HG03457 (cell line): ENCODE measurements around the gene CEACAM19.

Source experiments
- ATAC-seq: cut with Tn5 transposase; IDR thresholded peaks from one replicate; pipeline ENCODE4 v1.9.1; 2021; ENCODE audit warnings: moderate number of reproducible peaks; ENCODE audit not compliant: unreplicated experiment

The CEACAM19 gene

GRCh38 chr19:44644402-44645016 is 26.8 kb upstream of the CEACAM19 start:
- no peak for ATAC-seq

- no peak for ATAC-seq
These were observed 25.8 kb upstream of the CEACAM19 start for GRCh38 chr19:44645407-44646048.

DNA sequence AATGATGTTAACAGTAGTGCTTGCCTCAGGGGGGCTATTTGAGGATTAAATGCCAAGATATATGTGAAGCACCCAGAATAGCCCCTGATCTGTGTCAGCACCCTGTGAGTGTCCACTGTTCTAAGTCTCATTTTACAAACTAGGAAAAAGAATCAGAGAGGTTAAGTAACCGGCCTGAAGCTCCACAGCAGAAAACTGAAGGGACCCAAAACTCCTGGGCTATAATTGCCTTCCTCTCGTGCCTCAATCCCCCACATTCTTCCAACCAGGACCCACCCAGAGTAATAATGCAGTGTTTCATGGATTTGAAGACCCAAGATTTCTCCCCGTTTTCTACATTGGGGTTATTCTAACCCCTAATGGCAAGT is 25.2 kb upstream of the CEACAM19 start:
- ATAC-seq: no peak

- ATAC-seq: no peak
These were observed 24.1 kb upstream of the CEACAM19 start for GRCh38 chr19:44647144-44647543.

- ATAC-seq: no peak
These were observed 22.5 kb upstream of the CEACAM19 start for GRCh38 chr19:44648631-44649251.

DNA sequence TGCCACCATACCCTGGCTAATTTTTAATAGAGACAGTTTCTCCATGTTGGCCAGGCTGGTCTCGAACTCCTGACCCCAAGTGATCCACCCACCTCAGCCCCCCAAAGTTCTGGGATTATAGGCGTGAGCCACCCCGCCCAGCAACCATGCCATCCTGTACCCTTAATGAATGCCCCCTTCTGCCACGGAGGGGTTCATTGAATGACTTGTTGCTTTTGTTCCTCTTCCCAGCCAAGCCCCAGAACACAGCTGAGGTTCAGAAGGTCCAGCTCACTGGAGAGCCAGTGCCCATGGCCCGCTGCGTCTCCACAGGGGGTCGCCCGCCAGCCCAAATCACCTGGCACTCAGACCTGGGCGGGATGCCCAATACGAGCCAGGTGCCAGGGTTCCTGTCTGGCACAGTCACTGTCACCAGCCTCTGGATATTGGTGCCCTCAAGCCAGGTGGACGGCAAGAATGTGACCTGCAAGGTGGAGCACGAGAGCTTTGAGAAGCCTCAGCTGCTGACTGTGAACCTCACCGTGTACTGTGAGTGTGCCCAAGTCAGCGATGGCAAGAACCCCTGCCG is 21.6 kb upstream of the CEACAM19 start:
- ATAC-seq: no peak

GRCh38 chr19:44653343-44653742 is 17.9 kb upstream of the CEACAM19 start:
- ATAC-seq: no peak

DNA sequence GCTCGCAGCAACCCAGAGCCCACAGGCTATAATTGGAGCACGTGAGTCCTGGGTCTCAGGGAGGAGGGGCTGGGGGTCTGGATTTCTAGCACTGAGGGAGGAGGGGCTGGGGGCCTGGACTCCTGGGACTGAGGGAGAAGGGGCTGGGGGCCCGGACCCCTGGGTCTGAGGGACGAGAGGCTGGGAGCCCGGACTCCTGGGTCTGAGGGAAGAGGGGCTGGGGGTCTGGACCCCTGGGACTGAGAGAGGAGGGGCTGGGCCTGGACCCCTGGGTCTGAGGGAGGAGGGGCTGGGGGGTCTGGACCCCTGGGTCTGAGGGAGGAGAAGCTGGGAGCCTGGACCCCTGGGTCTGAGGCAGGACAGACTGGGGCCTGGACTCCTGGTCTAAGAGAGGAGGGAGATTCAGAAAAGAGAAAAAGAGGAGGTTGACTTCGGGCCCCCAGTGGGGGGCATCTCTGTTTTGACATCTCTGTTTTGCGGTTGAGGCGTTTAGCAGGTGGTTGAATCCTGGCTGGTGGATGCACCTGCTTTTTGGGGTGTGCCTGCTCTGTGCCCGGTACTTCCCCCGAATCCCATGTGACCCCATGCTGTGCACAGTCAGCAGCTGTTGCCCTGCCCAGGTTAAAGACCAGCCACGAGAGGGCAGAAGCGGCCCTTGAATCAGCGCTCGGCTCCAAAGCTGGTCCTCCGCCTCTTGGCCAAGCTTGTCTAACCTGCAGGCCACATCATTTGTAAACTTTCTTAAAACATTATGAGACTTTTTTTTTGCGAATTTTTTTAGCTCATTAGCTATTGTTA is 17.1 kb upstream of the CEACAM19 start:
- peak; percentile 59 for ATAC-seq

GRCh38 chr19:44657211-44657921 is 13.9 kb upstream of the CEACAM19 start:
- ATAC-seq: no peak

- ATAC-seq: no peak
These were observed 13.1 kb upstream of the CEACAM19 start for GRCh38 chr19:44658069-44658733.

- ATAC-seq: no peak
These were observed 11.2 kb upstream of the CEACAM19 start for GRCh38 chr19:44660081-44660480.

DNA sequence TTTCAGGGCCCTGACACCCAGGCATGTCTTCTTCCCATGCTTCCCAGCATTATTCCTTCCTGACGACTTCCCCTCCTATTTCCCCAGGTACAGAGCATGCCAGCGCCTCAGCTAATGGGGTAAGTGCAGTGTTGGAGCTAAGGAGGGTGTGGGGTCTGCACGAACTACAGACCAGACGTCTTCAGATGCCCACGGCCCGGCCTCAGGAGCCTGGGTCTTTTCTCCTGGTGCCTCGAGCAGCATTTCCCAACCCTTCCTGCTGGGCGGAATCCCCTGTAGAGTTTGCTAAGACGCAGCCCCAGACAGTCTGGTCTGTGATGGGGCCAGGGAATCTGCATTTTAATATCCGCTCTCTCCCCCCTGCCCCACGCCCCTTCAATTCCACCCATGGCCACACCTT is 10.1 kb upstream of the CEACAM19 start:
- no peak for ATAC-seq

GRCh38 chr19:44661904-44662303 is 9.4 kb upstream of the CEACAM19 start:
- ATAC-seq: no peak

DNA sequence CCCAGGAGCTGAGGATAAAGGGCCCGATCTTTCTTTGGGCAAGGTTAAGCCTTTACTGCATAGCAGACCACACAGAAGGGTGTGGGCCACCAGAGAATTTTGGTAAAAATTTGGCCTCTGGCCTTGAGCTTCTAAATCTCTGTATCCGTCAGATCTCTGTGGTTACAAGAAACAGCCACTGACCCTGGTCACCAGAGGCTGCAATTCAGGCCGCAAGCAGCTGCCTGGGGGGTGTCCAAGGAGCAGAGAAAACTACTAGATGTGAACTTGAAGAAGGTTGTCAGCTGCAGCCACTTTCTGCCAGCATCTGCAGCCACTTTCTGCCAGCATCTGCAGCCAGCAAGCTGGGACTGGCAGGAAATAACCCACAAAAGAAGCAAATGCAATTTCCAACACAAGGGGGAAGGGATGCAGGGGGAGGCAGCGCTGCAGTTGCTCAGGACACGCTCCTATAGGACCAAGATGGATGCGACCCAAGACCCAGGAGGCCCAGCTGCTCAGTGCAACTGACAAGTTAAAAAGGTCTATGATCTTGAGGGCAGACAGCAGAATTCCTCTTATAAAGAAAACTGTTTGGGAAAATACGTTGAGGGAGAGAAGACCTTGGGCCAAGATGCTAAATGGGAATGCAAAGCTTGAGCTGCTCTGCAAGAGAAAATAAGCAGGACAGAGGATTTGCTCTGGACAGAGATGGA is 8.4 kb upstream of the CEACAM19 start:
- no peak for ATAC-seq

DNA sequence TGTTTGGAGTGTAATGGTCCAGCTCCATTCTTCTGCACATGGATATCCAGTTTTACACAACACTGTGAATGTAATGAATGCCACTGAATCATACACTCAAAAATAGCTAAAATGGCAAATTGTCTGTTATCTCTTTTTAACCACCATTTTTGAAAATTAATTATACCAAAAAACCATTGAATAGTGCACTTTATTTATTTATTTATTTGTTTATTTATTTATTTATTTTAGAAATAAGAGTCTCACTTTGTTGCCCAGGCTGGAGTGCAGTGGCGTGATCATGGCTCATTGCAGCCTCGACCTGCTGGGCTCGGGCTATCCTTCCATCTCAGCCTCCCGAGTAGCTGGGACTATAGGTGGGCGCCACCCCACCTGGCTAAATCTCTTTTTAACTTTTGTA is 7.3 kb upstream of the CEACAM19 start:
- ATAC-seq: no peak

- no peak for ATAC-seq
These were observed 6.3 kb upstream of the CEACAM19 start for GRCh38 chr19:44664976-44665375.

DNA sequence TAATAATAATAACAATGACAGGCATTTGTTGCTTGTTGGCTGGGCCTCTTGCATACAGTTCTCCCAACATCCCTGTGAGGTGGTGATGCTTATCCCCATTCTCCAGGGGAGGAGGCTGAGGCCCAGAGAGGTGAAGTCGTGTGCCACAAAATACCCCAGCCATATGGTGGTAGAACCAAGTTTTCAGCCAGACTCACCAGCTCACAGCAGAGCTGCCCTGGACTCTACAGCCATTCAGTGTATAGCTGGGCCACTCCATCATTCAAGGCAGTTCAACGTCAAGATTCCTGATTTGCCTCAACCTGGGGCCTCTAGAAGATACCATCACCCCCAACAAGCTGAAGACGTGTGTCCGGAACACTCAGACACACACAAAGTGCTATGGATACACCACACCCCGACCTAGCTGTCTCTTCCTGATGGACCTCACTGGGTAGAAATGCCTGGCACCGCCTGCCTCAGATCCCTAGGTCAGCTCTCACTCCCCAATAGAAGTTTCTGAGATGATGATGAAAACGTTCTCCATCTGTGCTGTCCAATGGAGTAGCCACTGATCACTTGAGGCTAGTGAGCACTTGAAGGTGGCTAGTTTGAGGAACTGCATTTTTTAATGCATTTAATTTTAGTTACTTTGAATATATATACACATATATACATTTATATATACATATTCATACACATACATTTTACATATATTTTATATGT is 4.3 kb upstream of the CEACAM19 start:
- ATAC-seq: no peak

GRCh38 chr19:44668985-44669764 is 2.1 kb upstream of the CEACAM19 start:
- no peak for ATAC-seq
